Right lobe of liver (tissue), 6 donors: ENCODE results near the gene HOPX. TPM values are rescaled to one million over a fixed set of nuclear protein-coding genes. Genes with fewer than 3 reads are reported as not detected.
"Not testable (repeated sequence)": the region's sequence is repeated elsewhere in the genome, so short reads cannot be mapped to it uniquely, and the experiment has no call there.

Experiments used
- ATAC-seq, 4 donors: fragments of 200-7000 bp; cut with Tn5 transposase; one replicate each; pipeline ENCODE4 v1.9.1; 2020; ENCODE audit warnings: mild to moderate bottlenecking in 4 of 4, moderate library complexity in 4 of 4
- DNase-seq, 3 donors: peaks; one replicate each; pipeline ENCODE4 v3.0.0-alpha.2; 2020
- H3K27ac ChIP-seq, 3 donors: fragments of 200-600 bp; one replicate each; pipeline ENCODE4 v1.8.0; 2022
- H3K27me3 ChIP-seq, 2 donors: fragments of 200-600 bp; one replicate each; pipeline ENCODE4 v1.8.0; 2022
- H3K36me3 ChIP-seq, 4 donors: fragments of 200-600 bp; sonication (generic) in 1 of 4; one replicate each; pipeline versions ENCODE4 v1.5.1 to v1.8.0; 2017 to 2022; ENCODE audit warnings: control low read depth in 1 of 4
- H3K4me1 ChIP-seq, 4 donors: fragments of 200-600 bp; sonication (generic) in 1 of 4; one replicate each; pipeline versions ENCODE4 v1.5.1 to v1.8.0; 2017 to 2022; ENCODE audit warnings: control low read depth in 1 of 4
- H3K4me3 ChIP-seq, 3 donors: fragments of 200-600 bp; one replicate each; pipeline ENCODE4 v1.8.0; 2022
- H3K9me3 ChIP-seq, 4 donors: fragments of 200-600 bp; sonication (generic) in 1 of 4; one replicate each; pipeline versions ENCODE4 v1.5.1 to v1.8.0; 2017 to 2022; ENCODE audit warnings: control low read depth in 1 of 4
- CTCF ChIP-seq, 4 donors: fragments of 200-600 bp in 3 of 4; fragments of 450-650 bp in 1 of 4; IDR thresholded peaks; one replicate each; pipeline versions ENCODE4 v1.5.1 to v1.8.0; 2016 to 2022; ENCODE audit warnings: antibody characterized with exemption in 4 of 4, mild to moderate bottlenecking in 2 of 4
- POLR2A ChIP-seq: fragments of 450-650 bp; IDR thresholded peaks from one replicate; pipeline ENCODE4 v1.6.1; 2017; ENCODE audit warnings: antibody characterized with exemption, mild to moderate bottlenecking
- WGBS: methylation state at CpG from one replicate; pipeline ENCODE4 v1.1.6; 2018; ENCODE audit warnings: low coverage, low lambda C conversion rate; ENCODE audit not compliant: insufficient coverage; ENCODE audit errors: missing lambda C conversion rate; 5-methylcytosine and 5-hydroxymethylcytosine counted together
- intact Hi-C, 2 donors: fragments of 100-400 bp; cut with DNase I; formaldehyde crosslinking; loops; one replicate each; pipeline versions ENCODE4 v1.11.2 to v1.14.1; 2022
- total RNA-seq, 6 experiments: library from RNA; depleted of rRNA in 2 of 6; stranded (reverse); fragments of >200 nt in 2 of 6; fragmentation: NEBNext Ultra II Directional in 3 of 6; extraction: Animal tissue kit (Norgen Biotek cat#: 25700) in 3 of 6; gene quantifications; one replicate each; pipeline versions ENCODE4 v1.1.0 to v1.2.4, GENCODE V29; 2016 to 2023
- donor health status: DM: no; HTN: yes; CAD: no.
- donor health status: DM: no; HTN: no; CAD: no.
- donor health status: DM: no; HTN: no; CAD: no.
- donor health status: DM: no; HTN: yes; CAD: no.
- donor health status: DM: no; HTN: yes; CAD: no.

HOPX gene
- total RNA-seq, 6 experiments from 2014 or later: 0.27 to 0.80 (median 0.42) TPM; not detected in 3

- 45% methylated on average over 2 of the region's 2 CpGs for WGBS
- no peaks in the 10 kb centered on the region for H3K9me3 ChIP-seq
- no peak overlapping the region for H3K4me3 ChIP-seq
- no peaks in the 10 kb centered on the region for H3K4me1 ChIP-seq
- no peaks in the 10 kb centered on the region for H3K36me3 ChIP-seq
- DNase-seq: no peak
- intact Hi-C loops: no loop called here
- TF ChIP-seq POLR2A (no peak), CTCF (IDR thresholded peaks at IDR 0.05) (no peak)
- H3K27me3 ChIP-seq: no peaks in the 10 kb centered on the region
- ATAC-seq: no peak
- no peak overlapping the region for H3K27ac ChIP-seq
These were observed 18.5 kb upstream of the HOPX start for GRCh38 chr4:56699537-56700105.

DNA sequence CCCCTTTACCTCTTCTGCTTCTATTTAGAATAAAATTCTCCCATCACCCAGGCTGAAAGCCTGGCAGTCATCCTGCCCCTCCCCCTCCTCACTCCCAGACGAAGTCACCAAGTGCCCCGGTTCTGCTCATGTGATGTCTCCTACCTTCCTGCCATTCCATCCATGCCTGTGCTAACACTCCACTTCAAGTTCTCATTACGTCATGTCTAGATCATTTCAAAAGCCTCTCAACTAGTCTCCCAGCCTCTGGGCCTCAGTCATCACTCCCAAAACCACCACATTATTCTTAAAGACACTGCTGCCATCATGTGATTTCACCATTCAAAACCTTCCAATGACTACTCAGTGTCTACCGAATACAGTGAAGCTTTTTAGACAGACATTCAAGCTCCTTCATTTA is 17.2 kb upstream of the HOPX start:
- Histone ChIP-seq H3K4me1 (no peaks in the 10 kb centered on the region), H3K9me3 (no peaks in the 10 kb centered on the region), H3K27me3 (no peaks in the 10 kb centered on the region), H3K4me3 (no peak overlapping the region), H3K36me3 (no peaks in the 10 kb centered on the region), H3K27ac (no peak overlapping the region)
- DNase-seq: no peak
- TF ChIP-seq POLR2A (no peak), CTCF (IDR thresholded peaks at IDR 0.05) (no peak)
- intact Hi-C loops: no loop called here
- no peak for ATAC-seq
- WGBS: 29% methylated on average over 4 of the region's 4 CpGs

GRCh38 chr4:56696056-56696455 is 15.0 kb upstream of the HOPX start:
- Histone ChIP-seq H3K9me3 (no peaks in the 10 kb centered on the region), H3K36me3 (no peaks in the 10 kb centered on the region), H3K27me3 (no peaks in the 10 kb centered on the region), H3K4me1 (no peaks in the 10 kb centered on the region), H3K27ac (no peak overlapping the region), H3K4me3 (no peak overlapping the region)
- intact Hi-C loops: no loop called here
- WGBS: 29% methylated on average over 5 of the region's 5 CpGs
- ATAC-seq (no peak), DNase-seq (no peak)
- no peak for TF ChIP-seq POLR2A
- no peak for TF ChIP-seq CTCF (IDR thresholded peaks at IDR 0.05)

GRCh38 chr4:56693476-56693875 is 12.4 kb upstream of the HOPX start:
- ATAC-seq, intact Hi-C loops: not testable (repeated sequence)
- WGBS: no CpG with 5 or more reads among the region's 35 CpGs

DNA sequence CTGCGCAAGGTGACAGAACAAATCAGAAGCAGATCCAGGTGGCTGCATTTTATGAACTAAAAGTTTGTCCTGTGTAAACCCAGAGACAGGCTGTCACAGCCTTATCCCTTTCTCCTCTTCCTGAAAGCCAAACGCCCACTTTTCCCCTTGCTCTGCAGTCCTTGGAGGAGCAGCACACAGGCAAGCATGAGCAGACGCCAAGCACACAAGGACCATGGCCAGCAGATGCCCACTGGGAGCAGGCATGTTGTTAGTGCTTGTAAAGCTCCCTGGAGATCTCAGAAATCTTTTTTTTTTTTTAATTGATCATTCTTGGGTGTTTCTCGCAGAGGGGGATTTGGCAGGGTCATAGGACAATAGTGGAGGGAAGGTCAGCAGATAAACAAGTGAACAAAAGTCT is 11.5 kb upstream of the HOPX start:
- no peaks in the 10 kb centered on the region for H3K36me3 ChIP-seq
- ATAC-seq (no peak), DNase-seq (no peak)
- TF ChIP-seq CTCF (IDR thresholded peaks at IDR 0.05) (no peak), POLR2A (no peak)
- intact Hi-C loops: no loop called here
- H3K27ac ChIP-seq: no peak overlapping the region
- 18% methylated on average over 4 of the region's 4 CpGs for WGBS
- no peaks in the 10 kb centered on the region for H3K27me3 ChIP-seq
- no peaks in the 10 kb centered on the region for H3K9me3 ChIP-seq
- H3K4me1 ChIP-seq: no peaks in the 10 kb centered on the region
- no peak overlapping the region for H3K4me3 ChIP-seq

More at GRCh38 chr4:56693476-56693875, 12.4 kb upstream of the HOPX start:
- H3K4me3 ChIP-seq, H3K4me1 ChIP-seq, H3K27me3 ChIP-seq, DNase-seq, H3K9me3 ChIP-seq, H3K27ac ChIP-seq, H3K36me3 ChIP-seq: not testable (repeated sequence)
